Activated CD8-positive, alpha-beta memory T cell treated with anti-CD3 and anti-CD28 coated beads for 48 hours (primary cell): Measurements from ENCODE around the gene M1AP.

Experiments used
- DNase-seq, 3 experiments: peaks; one replicate each; pipeline ENCODE4 v3.0.0-alpha.2; 2020; ENCODE audit warnings: low read depth in 2 of 3, low spot score in 2 of 3

Gene M1AP

GRCh38 chr2:74648009-74648443, at the start of gene M1AP:
M1AP (minus strand) TSS chr2:74648330; CDS start chr2:74640275, 8,055 bp downstream.
- DNase-seq, result no peak

GRCh38 chr2:74696829-74697228, 48.7 kb upstream of the M1AP start:
- no peak for DNase-seq

GRCh38 chr2:74695663-74696062, 47.5 kb upstream of the M1AP start:
- no peak for DNase-seq

GRCh38 chr2:74694281-74694680, 46.2 kb upstream of the M1AP start:
- DNase-seq, result no peak

GRCh38 chr2:74693668-74694067, 45.5 kb upstream of the M1AP start:
- no peak for DNase-seq

GRCh38 chr2:74693213-74693612, 45.1 kb upstream of the M1AP start:
- DNase-seq, result no peak

GRCh38 chr2:74691929-74692328, 43.8 kb upstream of the M1AP start:
- no peak for DNase-seq

GRCh38 chr2:74690571-74690970, 42.4 kb upstream of the M1AP start:
- no peak for DNase-seq

- DNase-seq, result no peak
Observed at GRCh38 chr2:74689671-74690070, 41.5 kb upstream of the M1AP start.

GRCh38 chr2:74688881-74689280, 40.8 kb upstream of the M1AP start:
- no peak for DNase-seq

- DNase-seq, result no peak
Observed at GRCh38 chr2:74685408-74685807, 37.3 kb upstream of the M1AP start.

GRCh38 chr2:74682501-74682900, 34.4 kb upstream of the M1AP start:
- DNase-seq, result no peak

GRCh38 chr2:74679615-74680014, 31.5 kb upstream of the M1AP start:
- no peak for DNase-seq

- no peak for DNase-seq
Observed at GRCh38 chr2:74676331-74676730, 28.2 kb upstream of the M1AP start.

GRCh38 chr2:74675090-74675489, 27.0 kb upstream of the M1AP start:
- no peak for DNase-seq

GRCh38 chr2:74673826-74674528, 25.8 kb upstream of the M1AP start:
- no peak for DNase-seq

- no peak for DNase-seq
Observed at GRCh38 chr2:74671479-74671878, 23.3 kb upstream of the M1AP start.

- no peak for DNase-seq
Observed at GRCh38 chr2:74670263-74670662, 22.1 kb upstream of the M1AP start.

GRCh38 chr2:74668087-74668486, 20.0 kb upstream of the M1AP start:
- no peak for DNase-seq

- DNase-seq, result no peak
Observed at GRCh38 chr2:74659462-74659861, 11.3 kb upstream of the M1AP start.

GRCh38 chr2:74658516-74658915, 10.4 kb upstream of the M1AP start:
- DNase-seq, result no peak

- no peak for DNase-seq
Observed at GRCh38 chr2:74655579-74655978, 7.4 kb upstream of the M1AP start.
